HEK293T (cell line): ENCODE data around the gene RAP1GDS1.
"Not testable (repeated sequence)": the region's sequence is repeated elsewhere in the genome, so short reads cannot be mapped to it uniquely, and the experiment has no call there.

ENCODE experiments used
- CTCF ChIA-PET: fragments of 350-600 bp; formaldehyde crosslinking; extraction: SDS; loops from one replicate; lab custom pipeline; 2021; ENCODE audit warnings: antibody characterized with exemption, inconsistent platforms; lab: Yijun Ruan, JAX
- POLR2A ChIA-PET: fragments of 350-600 bp; formaldehyde crosslinking; extraction: SDS; loops from one replicate; lab custom pipeline; 2020; ENCODE audit warnings: antibody characterized with exemption, inconsistent platforms; lab: Yijun Ruan, JAX
- DNase-seq: peaks from one replicate; pipeline ENCODE4 v3.0.0; 2012; ENCODE audit warnings: mixed read lengths; ENCODE audit errors: extremely low spot score
- ARNT ChIP-seq: fragments of 450-650 bp; IDR thresholded peaks from 2 replicates; pipeline ENCODE4 v1.6.1; 2017; ENCODE audit warnings: mild to moderate bottlenecking
- BHLHE40 ChIP-seq: fragments of 450-650 bp; IDR thresholded peaks from 2 replicates; pipeline ENCODE4 v1.6.1; 2016; ENCODE audit warnings: mild to moderate bottlenecking, moderate library complexity, borderline replicate concordance
- CTBP1 ChIP-seq: fragments of 450-650 bp; IDR thresholded peaks from 2 replicates; pipeline ENCODE4 v1.6.1; 2016; ENCODE audit warnings: borderline replicate concordance
- ELF4 ChIP-seq: fragments of 450-650 bp; IDR thresholded peaks from 2 replicates; pipeline ENCODE4 v1.6.1; 2017; ENCODE audit warnings: antibody characterized with exemption
- FOXA1 ChIP-seq: fragments of 450-650 bp; IDR thresholded peaks from 2 replicates; pipeline ENCODE4 v1.6.1; 2016; ENCODE audit warnings: mild to moderate bottlenecking
- FOXK2 ChIP-seq: fragments of 450-650 bp; IDR thresholded peaks from 2 replicates; pipeline ENCODE4 v1.6.1; 2016; ENCODE audit warnings: mild to moderate bottlenecking
- FOXM1 ChIP-seq: fragments of 450-650 bp; IDR thresholded peaks from 2 replicates; pipeline ENCODE4 v1.6.1; 2017; ENCODE audit warnings: mild to moderate bottlenecking, borderline replicate concordance
- HDGF ChIP-seq: fragments of 450-650 bp; IDR thresholded peaks from 2 replicates; pipeline ENCODE4 v1.6.1; 2017; ENCODE audit warnings: antibody characterized with exemption, borderline replicate concordance
- L3MBTL2 ChIP-seq: fragments of 450-650 bp; conservative IDR thresholded peaks from 2 replicates; pipeline ENCODE4 v1.6.1; 2016; ENCODE audit warnings: mild to moderate bottlenecking
- LEF1 ChIP-seq: fragments of 450-650 bp; IDR thresholded peaks from 2 replicates; pipeline ENCODE4 v1.6.1; 2017; ENCODE audit warnings: mild to moderate bottlenecking, borderline replicate concordance
- NFRKB ChIP-seq: fragments of 450-650 bp; IDR thresholded peaks from 2 replicates; pipeline ENCODE4 v1.6.1; 2016; ENCODE audit warnings: mild to moderate bottlenecking, moderate library complexity
- SP1 ChIP-seq: fragments of 450-650 bp; IDR thresholded peaks from 2 replicates; pipeline ENCODE4 v1.6.1; 2017
- SUZ12 ChIP-seq: fragments of 450-650 bp; IDR thresholded peaks from 2 replicates; pipeline ENCODE4 v1.6.1; 2016; ENCODE audit warnings: mild to moderate bottlenecking
- TARDBP ChIP-seq: fragments of 450-650 bp; IDR thresholded peaks from 2 replicates; pipeline ENCODE4 v1.6.1; 2016
- ZNF384 ChIP-seq: fragments of 450-650 bp; IDR thresholded peaks from 2 replicates; pipeline ENCODE4 v1.6.1; 2016
- TF ChIP-seq, protein P1 (sequence below): fragments of 450-650 bp; IDR thresholded peaks from 2 replicates; pipeline ENCODE4 v1.6.1; 2016

Gene RAP1GDS1

GRCh38 chr4:98314791-98315565, 53.8 kb downstream of the RAP1GDS1 start:
- POLR2A ChIA-PET = interaction anchor here (1.1 kb wide), 1 partner anchor 54 kb away, joined by 3 read pairs; the partner anchor contains the start of gene RAP1GDS1
- no peak for DNase-seq
- TF ChIP-seq TARDBP (no peak), CTBP1 (no peak), L3MBTL2 (no peak), HDGF (no peak), FOXA1 (no peak), BHLHE40 (no peak), FOXM1 (no peak), ARNT (no peak), FOXK2 (no peak), ZNF384 (no peak), SP1 (no peak), NFRKB (no peak), SUZ12 (no peak), LEF1 (no peak), ELF4 (no peak)
- TF ChIP-seq, protein P1, sequence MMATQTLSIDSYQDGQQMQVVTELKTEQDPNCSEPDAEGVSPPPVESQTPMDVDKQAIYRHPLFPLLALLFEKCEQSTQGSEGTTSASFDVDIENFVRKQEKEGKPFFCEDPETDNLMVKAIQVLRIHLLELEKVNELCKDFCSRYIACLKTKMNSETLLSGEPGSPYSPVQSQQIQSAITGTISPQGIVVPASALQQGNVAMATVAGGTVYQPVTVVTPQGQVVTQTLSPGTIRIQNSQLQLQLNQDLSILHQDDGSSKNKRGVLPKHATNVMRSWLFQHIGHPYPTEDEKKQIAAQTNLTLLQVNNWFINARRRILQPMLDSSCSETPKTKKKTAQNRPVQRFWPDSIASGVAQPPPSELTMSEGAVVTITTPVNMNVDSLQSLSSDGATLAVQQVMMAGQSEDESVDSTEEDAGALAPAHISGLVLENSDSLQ = no peak
- CTCF ChIA-PET = no interaction called here

- no peak for DNase-seq
- CTCF ChIA-PET = no interaction called here
- POLR2A ChIA-PET = no interaction called here
- no peak for TF ChIP-seq BHLHE40
- TF ChIP-seq NFRKB = no peak
- no peak for TF ChIP-seq FOXK2
- TF ChIP-seq FOXA1 = no peak
- TF ChIP-seq SUZ12 = no peak
- TF ChIP-seq ELF4 = no peak
- TF ChIP-seq, protein P1 = no peak
- TF ChIP-seq CTBP1 = no peak
- no peak for TF ChIP-seq ZNF384
- no peak for TF ChIP-seq L3MBTL2
- TF ChIP-seq LEF1 = no peak
- TF ChIP-seq SP1 = no peak
- no peak for TF ChIP-seq FOXM1
- no peak for TF ChIP-seq HDGF
Observed at GRCh38 chr4:98318521-98318920, 57.3 kb downstream of the RAP1GDS1 start.

- ChIA-PET CTCF (no interaction called here), POLR2A (no interaction called here)
- TF ChIP-seq BHLHE40 (no peak), CTBP1 (no peak), SUZ12 (no peak)
- no peak for DNase-seq
Observed at GRCh38 chr4:98319021-98319420, 57.8 kb downstream of the RAP1GDS1 start.

DNA sequence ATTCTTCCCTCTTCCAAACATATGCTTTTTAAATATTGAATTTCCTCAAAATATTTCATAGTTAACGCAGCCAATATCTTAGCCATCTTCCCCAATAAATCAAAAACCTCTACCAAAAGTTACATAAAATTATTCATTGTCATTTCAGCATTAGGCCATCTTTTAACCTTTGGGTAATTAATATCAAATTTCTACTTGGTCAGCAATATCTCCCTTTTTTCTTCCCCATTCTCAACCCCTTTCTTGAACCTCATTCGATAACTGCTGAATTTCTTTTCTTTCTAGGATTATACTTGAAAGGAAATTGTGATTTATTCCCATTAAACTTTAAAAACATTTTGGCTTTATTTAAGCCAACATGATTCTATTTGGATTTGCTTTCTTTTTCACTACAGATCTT, 65.0 kb downstream of the RAP1GDS1 start:
- ChIA-PET POLR2A (no interaction called here), CTCF (interaction anchor here (0.6 kb wide), 1 partner anchor 648 kb away, joined by 3 read pairs; no protein-coding TSS in a partner anchor)
- no peak for DNase-seq
- TF ChIP-seq FOXA1 = no peak
- no peak for TF ChIP-seq LEF1
- no peak for TF ChIP-seq ELF4
- no peak for TF ChIP-seq L3MBTL2
- TF ChIP-seq BHLHE40 = no peak
- TF ChIP-seq CTBP1 = no peak
- TF ChIP-seq HDGF = no peak

DNA sequence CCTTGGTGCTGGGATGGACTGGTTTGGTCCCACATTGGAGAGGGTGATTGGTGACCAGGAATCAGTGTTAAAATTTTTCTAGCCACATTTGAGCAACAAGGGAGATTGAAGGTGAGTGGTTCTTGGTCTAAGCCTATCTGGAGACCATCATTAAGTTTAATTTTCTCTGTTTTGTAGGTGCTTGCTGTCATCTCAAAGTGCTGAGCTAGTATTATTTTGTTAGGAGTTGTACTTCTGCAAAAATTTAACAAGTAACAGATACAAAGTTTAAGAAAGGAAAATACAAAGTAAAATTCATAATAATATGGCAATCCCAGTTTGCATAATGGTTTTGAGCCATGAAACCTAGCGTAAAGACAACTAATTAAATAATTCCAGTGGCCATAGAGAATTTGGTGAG, 66.5 kb downstream of the RAP1GDS1 start:
- ChIA-PET POLR2A (no interaction called here), CTCF (interaction anchor here (0.6 kb wide), 1 partner anchor 240 kb away, joined by 5 read pairs; no protein-coding TSS in a partner anchor)
- DNase-seq = no peak
- TF ChIP-seq LEF1 = no peak
- no peak for TF ChIP-seq ELF4
- TF ChIP-seq, protein P1 = no peak
- no peak for TF ChIP-seq ZNF384
- no peak for TF ChIP-seq ARNT
- no peak for TF ChIP-seq FOXM1
- no peak for TF ChIP-seq FOXK2
- TF ChIP-seq HDGF = no peak
- TF ChIP-seq TARDBP = no peak
- TF ChIP-seq NFRKB = no peak
- TF ChIP-seq FOXA1 = no peak
- TF ChIP-seq SP1 = no peak
- no peak for TF ChIP-seq BHLHE40
- TF ChIP-seq SUZ12 = no peak
- no peak for TF ChIP-seq L3MBTL2

DNA sequence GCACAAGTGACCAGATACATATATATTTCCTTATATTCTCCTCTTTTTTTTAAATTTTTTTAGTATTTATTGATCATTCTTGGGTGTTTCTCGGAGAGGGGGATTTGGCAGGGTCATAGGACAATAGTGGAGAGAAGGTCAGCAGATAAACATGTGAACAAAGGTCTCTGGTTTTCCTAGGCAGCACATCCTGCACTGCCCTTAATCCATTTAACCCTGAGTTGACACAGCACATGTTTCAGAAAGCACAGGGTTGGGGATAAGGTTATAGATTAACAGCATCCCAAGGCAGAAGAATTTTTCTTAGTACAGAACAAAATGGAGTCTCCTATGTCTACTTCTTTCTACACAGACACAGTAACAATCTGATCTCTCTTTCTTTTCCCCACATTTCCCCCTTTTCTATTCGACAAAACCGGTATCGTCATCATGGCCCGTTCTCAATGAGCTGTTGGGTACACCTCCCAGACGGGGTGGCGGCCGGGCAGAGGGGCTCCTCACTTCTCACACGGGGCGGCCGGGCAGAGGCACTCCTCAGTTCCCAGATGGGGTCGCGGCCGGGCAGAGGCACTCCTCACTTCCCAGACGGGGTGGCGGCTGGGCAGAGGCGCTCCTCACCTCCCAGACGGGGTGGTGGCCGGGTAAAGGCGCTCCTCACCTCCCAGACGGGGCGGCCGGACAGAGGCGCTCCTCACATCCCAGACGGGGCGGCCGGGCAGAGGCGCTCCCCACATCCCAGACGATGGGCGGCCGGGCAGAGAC, 68.9 kb downstream of the RAP1GDS1 start:
- POLR2A ChIA-PET, DNase-seq, CTCF ChIA-PET: not testable (repeated sequence)
